GM20000 (cell line): ENCODE data around the gene NUP93.

ENCODE experiments used
- DNase-seq: peaks from one replicate; pipeline ENCODE4 v3.0.0; 2012; ENCODE audit warnings: low spot score
- CTCF ChIP-seq: IDR thresholded peaks from 2 replicates; pipeline ENCODE4 v1.5.1; 2012; ENCODE audit warnings: mild to moderate bottlenecking, control low read depth; ENCODE audit errors: extremely low read depth, missing control alignments

NUP93 gene

GRCh38 chr16:56847173-56847910, 117.4 kb downstream of the NUP93 start:
- DNase-seq = no peak
- no peak for TF ChIP-seq CTCF

GRCh38 chr16:56848029-56848936, 118.4 kb downstream of the NUP93 start:
- TF ChIP-seq CTCF = no peak
- no peak for DNase-seq

- no peak for DNase-seq
- no peak for TF ChIP-seq CTCF
Observed at GRCh38 chr16:56848955-56849689, 119.2 kb downstream of the NUP93 start.

GRCh38 chr16:56849690-56850680, 120.1 kb downstream of the NUP93 start:
- DNase-seq = no peak
- no peak for TF ChIP-seq CTCF

- no peak for DNase-seq
- no peak for TF ChIP-seq CTCF
Observed at GRCh38 chr16:56851671-56852400, 121.9 kb downstream of the NUP93 start.

- DNase-seq = no peak
- no peak for TF ChIP-seq CTCF
Observed at GRCh38 chr16:56852401-56852730, 122.4 kb downstream of the NUP93 start.
